ENCODE data around the gene RIPPLY2.

The RIPPLY2 gene

GRCh38 chr6:83904395-83904794 lies 51.2 kb downstream of the RIPPLY2 start:
- FAIRE-seq (no peak), DNase-seq (ENCODE audit: insufficient read length, low spot score) (no peak)
- no peak for TF ChIP-seq POLR2A (IDR thresholded peaks at IDR 0.05; ENCODE audit: low read depth, low read length)

- DNase-seq (ENCODE audit: insufficient read length, low spot score): no peak
- no peak for FAIRE-seq
- TF ChIP-seq POLR2A (IDR thresholded peaks at IDR 0.05; ENCODE audit: low read depth, low read length): no peak
These were observed 52.5 kb downstream of the RIPPLY2 start for GRCh38 chr6:83905648-83906047.
